HG02588 (cell line): ENCODE results near the gene PTPRN2.
"Not testable (repeated sequence)": the region's sequence is repeated elsewhere in the genome, so short reads cannot be mapped to it uniquely, and the experiment has no call there.

ENCODE experiments used
- ATAC-seq: cut with Tn5 transposase; IDR thresholded peaks from one replicate; pipeline ENCODE4 v1.9.1; 2021; ENCODE audit warnings: mild to moderate bottlenecking, moderate library complexity; ENCODE audit not compliant: unreplicated experiment

Gene PTPRN2

DNA sequence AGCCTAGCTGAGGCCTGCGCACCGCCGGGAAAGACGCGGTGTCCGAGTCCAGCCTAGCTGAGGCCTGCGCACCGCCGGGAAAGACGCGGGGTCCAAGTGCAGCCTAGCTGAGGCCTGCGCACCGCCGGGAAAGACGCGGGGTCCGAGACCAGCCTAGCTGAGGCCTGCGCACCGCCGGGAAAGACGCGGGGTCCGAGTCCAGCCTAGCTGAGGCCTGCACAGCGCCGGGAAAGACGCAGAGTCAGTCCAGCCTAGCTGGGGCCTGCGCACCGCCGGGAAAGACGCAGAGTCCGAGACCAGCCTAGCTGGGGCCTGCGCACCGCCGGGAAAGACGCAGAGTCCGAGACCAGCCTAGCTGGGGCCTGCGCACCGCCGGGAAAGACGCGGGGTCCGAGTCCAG, 161.9 kb downstream of the PTPRN2 start:
- not testable (repeated sequence) for ATAC-seq

DNA sequence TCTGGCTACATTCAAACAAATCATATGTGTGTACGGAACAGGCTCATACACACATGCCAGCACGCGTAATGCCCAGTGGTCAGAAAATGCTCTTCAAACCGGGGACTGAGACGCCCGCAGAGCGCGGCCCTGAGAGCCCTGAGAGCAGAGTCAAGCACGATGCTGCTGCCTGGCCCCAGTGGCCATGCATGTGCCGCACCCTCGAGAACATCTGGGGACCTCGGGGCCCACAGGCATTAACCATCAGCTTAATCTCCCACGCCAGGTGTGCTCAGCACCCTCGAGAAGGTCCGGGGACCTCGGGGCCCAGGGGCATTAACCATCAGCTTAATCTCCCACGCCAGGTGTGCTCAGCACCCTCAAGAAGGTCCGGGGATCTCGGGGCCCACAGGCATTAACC, 163.1 kb downstream of the PTPRN2 start:
- ATAC-seq = no peak

DNA sequence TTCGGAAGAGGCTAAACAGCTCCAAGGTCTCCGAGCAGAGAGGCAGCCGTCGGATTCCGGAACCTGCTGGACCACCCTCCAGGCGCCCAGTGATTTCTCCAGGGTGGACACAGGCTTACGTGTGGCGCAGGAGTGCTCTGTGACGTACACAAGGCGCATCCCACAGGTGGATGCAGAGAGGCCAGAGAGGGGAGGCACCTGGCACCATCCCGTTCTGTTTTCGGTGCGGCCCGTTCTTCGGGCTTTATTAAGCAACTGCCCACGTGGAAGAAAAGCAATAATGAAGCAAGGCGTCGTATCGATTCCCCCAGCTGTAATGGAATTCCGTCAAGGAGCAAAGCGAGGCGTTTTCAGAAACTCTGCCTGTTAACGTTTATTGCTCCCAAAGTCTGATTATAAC, 163.6 kb downstream of the PTPRN2 start:
- ATAC-seq = no peak

DNA sequence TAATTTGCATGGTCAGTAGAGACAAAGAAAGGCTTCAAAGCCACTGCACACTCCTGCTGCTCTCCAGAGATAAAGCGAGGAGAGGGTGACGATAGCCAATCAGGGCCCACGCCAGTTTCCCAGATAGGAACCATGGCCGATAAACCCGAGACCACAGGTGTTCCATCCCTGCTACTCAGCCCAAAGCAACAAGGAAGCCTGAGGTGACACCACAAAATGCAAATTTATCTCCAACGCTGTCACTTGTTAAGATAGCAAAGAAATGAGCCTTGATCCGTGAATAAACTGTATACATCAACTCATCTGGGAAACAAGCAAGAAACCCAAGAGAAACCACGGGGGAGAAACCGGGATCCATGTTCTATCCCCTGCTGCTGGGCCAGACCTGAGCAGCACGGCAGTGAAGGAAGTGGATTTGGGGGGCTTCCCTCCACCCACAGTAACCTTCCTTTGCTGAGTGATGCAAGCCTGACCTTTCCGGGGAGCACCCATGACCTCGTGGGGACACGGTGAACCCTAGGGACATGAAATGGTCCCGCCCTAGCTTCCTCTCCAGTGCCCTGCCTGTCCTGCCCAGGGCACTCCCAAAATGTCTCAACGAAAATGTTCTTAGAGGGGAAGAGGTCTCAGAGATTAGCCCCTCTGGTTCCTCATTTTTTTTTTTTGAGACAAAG, 164.6 kb downstream of the PTPRN2 start:
- ATAC-seq = no peak

DNA sequence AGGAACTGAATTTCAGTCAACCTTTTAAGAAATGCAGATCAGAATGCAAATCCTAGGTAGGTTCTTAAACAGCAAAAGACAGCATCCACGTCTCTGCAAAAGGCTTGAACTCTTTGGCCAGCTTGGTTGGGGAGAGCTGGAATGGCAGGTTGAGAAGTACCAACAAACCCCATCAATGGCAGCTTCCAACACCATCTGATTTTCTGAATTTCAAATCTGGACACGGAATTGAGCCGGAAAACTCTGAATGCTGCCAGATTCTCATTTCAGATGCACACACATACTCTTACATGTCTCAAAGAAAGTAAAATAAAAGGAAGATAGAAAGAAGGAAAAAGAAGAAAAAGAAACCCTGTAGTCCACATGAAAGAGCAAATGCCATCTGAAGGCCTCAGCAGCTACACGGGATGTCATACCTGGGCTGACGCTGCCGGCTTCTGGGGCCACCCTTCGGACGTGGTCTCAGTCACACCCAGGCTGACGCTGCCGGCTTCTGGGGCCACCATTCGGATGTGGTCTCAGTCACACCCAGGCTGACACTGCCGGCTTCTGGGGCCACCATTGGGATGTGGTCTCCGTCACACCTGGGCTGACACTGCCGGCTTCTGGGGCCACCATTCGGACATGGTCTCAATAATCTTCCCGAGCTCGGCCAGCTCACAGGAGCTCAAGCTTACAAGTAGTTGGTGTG, 165.3 kb downstream of the PTPRN2 start:
- ATAC-seq = no peak

DNA sequence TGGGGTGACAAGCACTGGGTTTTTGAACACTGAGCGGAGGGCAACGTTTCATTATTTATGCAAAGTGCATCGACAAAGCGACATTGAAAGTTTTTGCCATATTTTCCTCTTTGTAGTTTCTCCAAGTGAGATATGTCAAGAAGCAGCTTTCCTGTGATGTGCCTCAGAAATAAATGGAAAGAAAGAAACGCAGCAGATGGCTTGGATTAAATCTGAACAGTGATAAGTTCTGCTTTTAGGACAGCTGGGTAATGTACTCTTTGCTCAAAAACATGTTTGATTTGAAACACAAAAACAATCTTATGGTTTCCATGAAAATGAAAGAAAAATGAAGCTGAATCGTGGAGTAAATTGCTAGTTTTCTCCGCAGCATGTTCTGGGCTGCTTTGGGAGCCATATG, 166.3 kb downstream of the PTPRN2 start:
- no peak for ATAC-seq

DNA sequence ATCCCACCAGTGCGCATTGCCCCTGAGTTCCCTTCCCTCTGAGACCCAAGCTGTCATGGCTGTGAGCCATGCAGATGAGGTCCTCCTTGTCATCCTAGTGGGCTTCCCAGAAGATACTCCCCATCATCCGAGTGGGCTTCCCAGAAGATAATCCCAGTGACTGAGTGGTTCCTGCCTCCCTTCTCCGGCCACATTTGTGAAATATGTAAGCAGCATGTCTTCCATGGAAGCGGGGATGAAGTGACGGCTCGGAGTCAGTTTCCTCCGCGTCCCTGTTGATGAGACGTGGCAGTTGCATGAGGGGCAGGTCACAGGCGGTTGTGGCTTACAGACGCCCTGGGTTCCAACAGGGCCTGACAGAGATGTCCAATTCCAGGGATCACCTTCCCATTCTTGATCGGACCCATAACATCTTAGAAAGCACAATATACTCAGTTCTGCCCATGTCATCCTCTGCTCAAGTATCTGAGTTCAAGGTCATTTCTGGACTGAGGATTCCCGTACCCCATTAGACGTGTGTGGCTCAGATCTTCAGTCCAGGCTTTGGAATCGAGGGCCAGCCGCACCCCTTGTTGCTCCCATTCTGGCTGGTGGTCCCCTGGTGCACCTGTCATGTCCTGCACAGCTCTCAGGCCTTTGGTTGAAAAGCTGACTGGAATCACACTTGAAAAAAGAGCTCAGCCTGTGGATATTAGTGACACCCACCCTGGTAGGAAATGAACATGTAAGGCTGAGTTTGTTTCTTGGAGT, 166.9 kb downstream of the PTPRN2 start:
- no peak for ATAC-seq

DNA sequence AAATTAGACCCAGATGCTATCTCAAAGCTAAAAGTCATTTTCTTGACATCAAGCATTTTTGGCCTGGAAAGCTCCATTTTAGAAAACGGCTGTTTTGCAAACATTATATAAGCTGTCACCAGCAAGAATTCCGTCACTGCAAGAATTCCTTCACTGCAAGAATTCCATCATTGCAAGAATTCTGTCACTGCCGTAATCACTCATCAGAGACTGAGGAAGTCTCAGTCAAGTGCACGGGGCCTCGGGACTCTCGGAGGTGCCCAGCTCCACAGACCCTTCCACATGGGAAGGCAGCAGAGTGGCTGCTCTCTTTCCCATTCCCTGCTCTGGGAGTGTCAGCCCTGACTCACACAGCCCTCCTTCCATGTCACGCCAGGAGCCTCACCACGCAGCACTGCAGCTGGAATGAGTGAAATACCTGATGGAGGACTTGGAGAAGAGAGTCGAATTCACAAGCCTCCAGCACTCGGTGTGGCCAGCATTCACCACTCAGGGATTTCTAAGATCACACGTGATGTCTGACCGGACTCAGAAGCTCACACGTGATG, 168.3 kb downstream of the PTPRN2 start:
- no peak for ATAC-seq

DNA sequence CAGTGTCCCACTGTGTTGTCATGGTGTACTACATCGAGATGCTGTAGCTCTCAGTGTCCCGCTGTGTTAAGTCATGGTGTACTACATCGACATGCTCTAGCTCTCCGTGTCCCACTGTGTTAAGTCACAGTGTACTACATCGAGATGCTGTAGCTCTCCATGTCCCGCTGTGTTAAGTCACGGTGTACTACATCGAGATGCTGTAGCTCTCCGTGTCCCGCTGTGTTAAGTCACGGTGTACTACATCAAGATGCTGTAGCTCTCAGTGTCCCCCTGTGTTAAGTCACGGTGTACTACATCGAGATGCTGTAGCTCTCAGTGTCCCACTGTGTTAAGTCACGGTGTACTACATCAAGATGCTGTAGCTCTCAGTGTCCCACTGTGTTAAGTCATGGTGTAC, 169.2 kb downstream of the PTPRN2 start:
- not testable (repeated sequence) for ATAC-seq

DNA sequence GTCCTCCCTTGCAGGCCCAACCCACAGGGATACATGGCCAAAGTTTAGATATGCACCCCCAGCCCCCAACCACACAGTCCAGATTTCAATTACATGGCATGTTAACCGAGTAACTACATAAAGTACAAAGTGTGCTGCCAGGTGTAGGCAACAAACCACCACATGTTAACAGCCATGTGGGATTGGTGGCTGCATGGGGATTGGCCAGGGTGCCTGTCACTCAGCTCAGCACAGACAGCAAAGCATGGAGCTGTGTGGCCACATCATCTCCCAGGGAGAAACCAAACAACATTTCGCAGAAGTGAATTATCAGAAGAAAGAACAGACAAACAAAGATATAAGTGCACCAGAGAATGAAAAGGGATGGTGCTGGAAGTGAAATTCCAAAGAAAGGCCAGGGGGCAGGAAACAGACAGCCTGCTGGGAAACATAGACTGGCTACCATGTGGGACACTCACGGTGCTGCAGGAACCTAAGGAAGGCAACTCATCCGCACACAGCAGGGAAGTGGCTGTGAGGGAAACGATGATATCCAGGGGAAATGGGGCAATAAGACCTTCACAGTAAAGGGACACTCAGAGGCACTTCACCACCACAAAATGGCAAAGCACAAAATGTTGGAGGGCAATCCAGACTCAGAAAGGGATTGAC, 171.2 kb downstream of the PTPRN2 start:
- ATAC-seq = no peak

DNA sequence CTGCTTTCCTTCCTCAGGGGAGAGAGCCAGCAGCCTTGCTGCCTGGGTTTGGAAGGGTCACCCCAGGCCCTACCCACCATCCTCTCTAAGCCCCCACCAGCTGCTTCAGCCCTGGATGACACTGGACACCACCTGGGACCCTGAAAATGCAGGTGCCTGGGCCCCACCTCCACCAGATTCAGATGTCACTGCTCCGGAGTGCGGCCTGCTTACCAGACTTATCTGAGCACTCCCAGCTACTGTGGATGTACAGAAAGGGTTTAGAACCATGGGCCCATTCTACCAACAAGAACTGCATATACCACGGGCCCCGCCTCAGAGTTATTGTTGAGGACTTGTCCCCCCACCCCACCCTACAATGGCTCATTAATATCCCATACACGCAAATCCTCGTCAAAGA, 172.3 kb downstream of the PTPRN2 start:
- ATAC-seq = no peak

DNA sequence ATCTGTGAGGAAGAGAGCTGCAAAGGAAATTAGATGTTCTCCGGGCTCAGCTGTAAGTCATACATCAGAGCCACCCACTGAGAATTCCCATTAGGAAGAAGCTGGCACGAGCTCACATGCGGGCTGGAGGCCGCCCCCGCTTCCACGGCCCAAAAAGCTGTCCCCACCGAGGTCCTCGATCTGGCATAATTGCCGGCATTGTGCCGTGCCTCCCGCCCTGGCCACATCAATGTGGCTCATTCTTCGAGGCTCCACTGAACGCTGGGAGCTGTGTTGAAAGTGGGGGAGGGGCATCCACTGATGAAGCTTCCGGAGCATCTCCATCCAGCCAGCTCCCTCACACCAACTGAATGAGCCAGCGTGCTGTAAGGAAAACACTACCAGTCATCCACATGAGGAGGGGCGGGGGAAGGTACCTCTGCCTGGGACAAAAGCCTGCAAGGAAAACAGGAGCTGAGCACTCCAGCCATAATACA, 173.1 kb downstream of the PTPRN2 start:
- no peak for ATAC-seq

DNA sequence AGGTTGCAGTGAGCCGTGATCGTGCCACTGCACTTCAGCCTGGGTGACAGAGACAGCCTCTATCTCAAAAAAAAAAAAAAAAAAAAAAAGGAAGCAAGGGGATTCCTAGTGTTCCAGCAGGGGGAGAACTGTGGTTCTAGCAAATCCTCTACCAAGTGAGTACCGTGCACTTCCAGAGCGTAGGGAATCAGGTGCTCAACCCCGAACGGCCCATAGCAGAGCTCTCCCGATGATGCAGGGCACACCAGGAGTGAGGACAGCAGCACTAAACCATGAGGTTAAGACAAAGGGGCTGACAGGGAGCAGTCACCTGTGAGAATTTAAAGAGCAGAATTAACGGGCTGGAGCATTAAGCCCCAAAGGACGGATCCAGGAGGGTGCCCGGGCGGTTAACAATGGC, 173.6 kb downstream of the PTPRN2 start:
- ATAC-seq = no peak

DNA sequence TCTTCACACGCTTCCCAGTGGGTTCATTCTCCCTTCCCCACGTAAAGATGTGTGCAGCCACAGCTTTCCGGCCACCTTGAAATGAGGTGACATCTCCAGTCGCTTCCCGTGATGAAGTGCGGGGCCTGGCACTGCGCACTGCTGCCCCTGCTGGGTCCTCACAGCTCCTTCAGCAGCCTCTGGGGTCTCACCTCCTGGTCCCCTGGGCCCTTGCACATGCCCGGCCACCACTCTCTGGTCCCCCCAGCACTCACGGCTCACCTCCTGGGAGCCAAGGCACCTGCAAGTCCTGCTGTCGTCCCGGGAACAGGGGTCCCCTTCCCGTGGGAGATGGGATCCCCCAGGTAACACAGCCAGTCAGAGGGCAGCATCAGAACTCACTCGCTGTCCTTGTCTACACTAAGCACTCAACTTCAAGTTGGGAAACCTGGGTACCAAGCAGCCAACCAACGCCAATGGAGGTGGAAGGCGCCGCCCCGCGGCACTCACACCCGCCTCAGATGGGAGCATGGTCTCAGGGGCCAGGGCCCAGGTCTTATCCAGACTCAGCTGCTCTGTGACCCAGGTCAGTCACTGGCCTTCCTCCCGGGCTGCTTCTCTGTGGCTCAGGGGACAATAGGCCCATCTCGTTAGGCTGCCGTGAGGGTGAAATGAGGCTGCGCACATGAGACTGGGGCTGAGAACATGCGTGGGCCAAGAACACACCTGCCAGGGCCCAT, 176.2 kb downstream of the PTPRN2 start:
- no peak for ATAC-seq

DNA sequence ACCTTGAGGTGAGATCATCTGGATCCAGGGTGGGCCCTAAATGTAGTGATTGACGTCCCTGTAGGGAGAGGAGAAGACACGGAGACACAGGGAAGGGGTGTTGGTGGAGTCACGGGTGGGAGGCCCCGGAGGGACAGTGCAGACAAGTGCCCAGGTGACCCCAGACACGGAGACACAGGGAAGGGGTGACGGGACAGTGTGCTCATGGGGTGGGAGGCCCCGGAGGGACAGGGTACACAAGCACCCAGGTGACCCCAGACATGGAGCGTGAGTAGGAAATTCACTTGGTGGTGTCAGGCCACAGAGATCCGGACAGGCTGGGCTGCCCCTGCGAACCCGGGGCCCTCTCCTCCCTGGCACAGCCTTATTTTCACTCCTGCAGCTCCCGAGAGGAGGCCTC, 176.9 kb downstream of the PTPRN2 start:
- ATAC-seq = no peak

DNA sequence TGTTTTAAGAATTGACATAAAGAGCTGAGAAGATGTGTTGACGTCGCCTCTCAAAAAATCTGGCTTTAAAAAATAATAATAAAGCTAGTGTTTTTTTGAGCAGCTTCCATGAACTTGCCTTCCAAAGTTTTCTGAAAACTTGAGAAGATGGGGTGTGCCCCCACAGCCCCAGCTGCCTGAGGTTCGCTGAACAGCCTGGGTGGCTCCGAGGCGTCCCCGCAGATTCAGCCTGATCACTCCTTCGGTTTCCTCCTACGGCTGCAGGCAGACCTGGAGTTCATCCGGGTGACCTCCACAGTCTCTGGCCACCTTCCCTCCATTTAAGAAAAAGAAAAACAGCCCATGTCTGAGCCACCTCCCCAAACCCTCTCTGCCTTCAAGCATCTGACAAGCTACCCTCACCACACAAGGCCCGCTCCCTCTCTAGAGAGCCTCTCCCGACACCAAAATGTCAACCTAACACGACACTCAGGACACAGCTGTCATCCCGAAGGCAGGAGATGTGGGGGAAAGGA, 177.8 kb downstream of the PTPRN2 start:
- no peak for ATAC-seq

DNA sequence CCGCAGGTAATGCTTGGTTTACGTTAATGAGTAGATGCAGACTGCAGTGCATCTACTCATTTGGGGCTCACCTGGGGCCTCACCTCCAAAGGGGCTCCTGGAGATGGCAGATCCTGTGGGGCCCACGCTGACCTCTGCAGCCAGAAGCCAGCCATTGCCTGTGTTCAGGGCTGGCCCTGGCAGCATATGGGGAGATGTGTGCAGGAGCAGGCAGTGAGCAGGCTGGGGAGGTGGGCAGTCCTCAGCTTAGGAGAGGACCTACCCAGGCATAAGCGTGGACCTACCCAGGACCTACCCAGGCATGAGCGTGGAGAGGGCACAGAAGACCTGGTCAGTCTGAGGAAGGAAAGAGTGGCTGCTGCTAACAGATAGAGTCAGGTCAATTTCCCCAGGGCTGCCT, 178.5 kb downstream of the PTPRN2 start:
- no peak for ATAC-seq

DNA sequence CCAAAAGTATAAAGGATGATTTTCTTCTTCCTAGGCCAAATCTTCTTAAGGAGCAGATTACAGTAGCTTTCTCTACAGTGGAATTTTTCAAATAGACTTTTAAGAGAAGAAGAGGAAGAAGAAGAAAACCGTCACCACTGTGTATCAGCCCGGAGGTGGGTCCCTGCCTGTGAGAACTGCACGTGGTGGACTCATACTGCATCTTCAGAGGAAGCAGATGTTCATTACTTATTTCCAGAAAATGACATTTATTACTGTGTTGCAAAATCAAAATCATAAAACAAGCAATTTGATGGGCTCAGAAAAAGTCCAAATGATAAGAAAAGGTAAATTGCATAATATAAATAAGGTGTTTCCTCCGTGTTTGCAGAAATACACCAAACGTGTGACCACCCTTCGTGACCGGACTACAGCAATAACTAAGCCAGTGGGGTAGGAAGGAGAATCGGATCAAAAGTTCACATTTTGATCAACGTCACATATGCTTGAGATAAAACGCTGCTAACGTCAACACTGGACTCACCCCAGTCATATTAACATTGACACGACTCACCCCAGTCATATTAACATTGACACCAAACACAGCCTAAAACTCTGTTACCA, 179.2 kb downstream of the PTPRN2 start:
- no peak for ATAC-seq

DNA sequence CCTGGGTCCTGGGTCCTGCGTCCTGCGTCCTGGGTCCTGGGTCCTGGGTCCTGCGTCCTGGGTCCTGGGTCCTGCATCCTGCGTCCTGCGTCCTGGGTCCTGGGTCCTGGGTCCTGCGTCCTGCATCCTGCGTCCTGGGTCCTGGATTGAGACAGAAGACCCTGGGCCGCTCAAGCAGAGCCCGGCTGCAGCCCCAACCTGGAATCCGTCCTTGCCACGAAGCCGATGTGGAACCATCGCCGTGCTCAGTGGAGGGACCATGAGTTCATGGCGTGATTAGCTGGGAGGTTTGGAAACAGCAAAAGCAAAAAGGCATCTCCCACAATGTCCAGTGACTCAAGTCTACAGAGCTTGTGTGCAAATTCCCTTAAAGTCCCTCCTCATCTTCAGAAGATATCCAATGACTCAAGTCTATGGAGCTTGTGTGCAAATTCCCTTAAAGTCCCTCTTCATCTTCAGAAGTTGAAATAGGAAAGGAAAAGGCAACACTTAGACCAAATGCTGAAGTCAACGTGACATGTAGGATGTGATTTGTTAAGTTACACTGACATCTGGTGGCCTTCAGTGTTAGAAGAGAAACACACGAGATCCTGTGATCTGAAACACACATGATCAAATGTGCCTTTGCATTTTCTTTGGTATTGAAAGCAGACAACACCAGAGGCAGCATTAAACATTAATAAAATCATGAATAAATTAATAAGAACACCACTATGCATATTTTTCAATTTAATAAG, 179.9 kb downstream of the PTPRN2 start:
- no peak for ATAC-seq
